HepG2 (cell line): ENCODE data around the gene TENM3. TPM values are rescaled to one million over a fixed set of nuclear protein-coding genes. Genes with fewer than 3 reads are reported as not detected.

Source experiments
- ATAC-seq: fragments of 200-7000 bp; cut with Tn5 transposase; 3 replicates; pipeline ENCODE4 v1.9.1; 2020; ENCODE audit warnings: mild to moderate bottlenecking, moderate library complexity
- BruUV-seq: library from RNA; stranded (reverse); fragments of 400-500 nt; replicated peaks from 2 replicates; lab custom pipeline; 2021; lab: Mats Ljungman, UMichigan
- CTCF ChIA-PET: fragments of 300-600 bp; formaldehyde crosslinking; extraction: SDS; loops from one replicate; lab custom pipeline; 2021; ENCODE audit warnings: low total read pairs, inconsistent platforms, low intra/inter-chr PET ratio; lab: Yijun Ruan, JAX
- POLR2A ChIA-PET: fragments of 350-600 bp; sonication (Branson Sonifier 250); formaldehyde crosslinking; loops from one replicate; lab custom pipeline; 2020; ENCODE audit warnings: antibody characterized with exemption, inconsistent platforms; lab: Yijun Ruan, JAX
- DNase-seq: peaks from one replicate; pipeline ENCODE4 v3.0.0-alpha.2; 2015; ENCODE audit warnings: low spot score
- FAIRE-seq: peaks from 3 replicates; lab custom pipeline; 2011; peaks lifted over from hg19 to GRCh38; lab: Jason Lieb, UNC
- H2AFZ ChIP-seq: one replicate; pipeline ENCODE4 v1.6.1; 2011; ENCODE audit warnings: low read length, inconsistent platforms
- H3K27ac ChIP-seq: fragments of 300-600 bp; 3 replicates; pipeline ENCODE4 v1.8.0; 2011; ENCODE audit warnings: mixed run types, mild to moderate bottlenecking, mixed read lengths, low read length, inconsistent platforms; ENCODE audit not compliant: insufficient read depth; ENCODE audit errors: extremely low read length
- H3K27me3 ChIP-seq, 2 experiments: fragments of 200-600 bp in 1 of 2; 2 replicates in 1 of 2; 3 replicates in 1 of 2; pipeline versions ENCODE4 v1.6.0 to v1.8.0; 2011; ENCODE audit warnings: low read length in 2 of 2, mild to moderate bottlenecking in 2 of 2, moderate library complexity in 2 of 2, inconsistent platforms in 1 of 2; ENCODE audit not compliant: insufficient read depth in 2 of 2, control insufficient read depth in 1 of 2
- H3K36me3 ChIP-seq, 2 experiments: fragments of 200-600 bp in 1 of 2; replicated peaks in 1 of 2; 2 replicates in 1 of 2; 3 replicates in 1 of 2; pipeline versions ENCODE4 v1.5.1 to v1.8.0; 2011; ENCODE audit warnings: low read length in 2 of 2, inconsistent platforms in 1 of 2; ENCODE audit not compliant: insufficient read depth in 2 of 2, control insufficient read depth in 1 of 2
- H3K4me1 ChIP-seq: 2 replicates; pipeline ENCODE4 v1.5.1; 2012; ENCODE audit warnings: low read length, inconsistent platforms; ENCODE audit not compliant: insufficient read depth
- H3K4me2 ChIP-seq: 2 replicates; pipeline ENCODE4 v1.6.0; 2011; ENCODE audit warnings: low read depth, low read length, inconsistent platforms
- H3K4me3 ChIP-seq, 3 experiments: fragments of 200-600 bp in 1 of 3; sonication (generic), shearing (Covaris generic) in 1 of 3; replicated peaks in 1 of 3; 2 replicates each; pipeline ENCODE4 v1.5.1; 2011 to 2016; ENCODE audit warnings: low read length in 3 of 3, inconsistent platforms in 2 of 3, low read depth in 2 of 3, mild to moderate bottlenecking in 2 of 3, control low read depth in 1 of 3, mixed read lengths in 1 of 3; ENCODE audit not compliant: insufficient read depth in 1 of 3
- H3K79me2 ChIP-seq: one replicate; pipeline ENCODE4 v1.6.1; 2011; ENCODE audit warnings: low read length, inconsistent platforms; ENCODE audit not compliant: insufficient read depth
- H3K9ac ChIP-seq: 2 replicates; pipeline ENCODE4 v1.6.0; 2011; ENCODE audit warnings: mild to moderate bottlenecking, low read depth, low read length, inconsistent platforms; ENCODE audit not compliant: insufficient read depth
- H3K9me3 ChIP-seq: 2 replicates; pipeline ENCODE4 v1.5.1; 2012; ENCODE audit warnings: mild to moderate bottlenecking, low read length
- H4K20me1 ChIP-seq: 2 replicates; pipeline ENCODE4 v1.6.0; 2011; ENCODE audit warnings: inconsistent platforms, mild to moderate bottlenecking, low read length, moderate library complexity; ENCODE audit not compliant: insufficient read depth
- HMGXB3 ChIP-seq: sonication (generic); formaldehyde crosslinking; IDR thresholded peaks from 2 replicates; pipeline ENCODE4 v1.4.0; 2020; ENCODE audit warnings: missing genetic modification reagents, borderline replicate concordance
- IRX3 ChIP-seq: sonication (generic); formaldehyde crosslinking; IDR thresholded peaks from 2 replicates; pipeline ENCODE4 v1.8.1; 2023; ENCODE audit warnings: mild to moderate bottlenecking, low read depth, missing genetic modification reagents, borderline replicate concordance
- MTERF4 ChIP-seq: sonication (generic); formaldehyde crosslinking; IDR thresholded peaks from 2 replicates; pipeline ENCODE4 v1.8.0; 2023; ENCODE audit warnings: mild to moderate bottlenecking, missing genetic modification reagents
- MYC ChIP-seq: sonication (generic); formaldehyde crosslinking; IDR thresholded peaks from 2 replicates; pipeline ENCODE4 v1.9.0; 2021; ENCODE audit warnings: missing genetic modification reagents, borderline replicate concordance
- POLR2AphosphoS2 ChIP-seq: IDR thresholded peaks from 2 replicates; pipeline ENCODE4 v1.6.1; 2011; ENCODE audit warnings: low read depth, low read length, improper control_type of control experiment
- SATB2 ChIP-seq: sonication (generic); formaldehyde crosslinking; IDR thresholded peaks from 2 replicates; pipeline ENCODE4 v1.5.0; 2020; ENCODE audit warnings: missing genetic modification reagents
- TCF7L2 ChIP-seq: IDR thresholded peaks from 2 replicates; pipeline ENCODE4 v1.6.1; 2011; ENCODE audit warnings: mild to moderate bottlenecking, low read depth, low read length, moderate library complexity
- ZBTB43 ChIP-seq: sonication (generic); formaldehyde crosslinking; conservative IDR thresholded peaks from 2 replicates; pipeline ENCODE4 v1.4.0; 2020; ENCODE audit warnings: missing genetic modification reagents
- ZFP36L2 ChIP-seq: sonication (generic); formaldehyde crosslinking; IDR thresholded peaks from 2 replicates; pipeline ENCODE4 v1.4.0; 2020; ENCODE audit warnings: missing genetic modification reagents
- ZNF496 ChIP-seq: sonication (generic); formaldehyde crosslinking; IDR thresholded peaks from 2 replicates; pipeline ENCODE4 v1.8.1; 2023; ENCODE audit warnings: mild to moderate bottlenecking, moderate library complexity, missing genetic modification reagents; ENCODE audit not compliant: insufficient replicate concordance
- ZNF670 ChIP-seq: sonication (generic); formaldehyde crosslinking; IDR thresholded peaks from 2 replicates; pipeline ENCODE4 v1.8.0; 2022; ENCODE audit warnings: mild to moderate bottlenecking, missing genetic modification reagents, borderline replicate concordance
- ZSCAN21 ChIP-seq: sonication (generic); formaldehyde crosslinking; IDR thresholded peaks from 2 replicates; pipeline ENCODE4 v1.8.0; 2022; ENCODE audit warnings: mild to moderate bottlenecking, missing genetic modification reagents, moderate library complexity, borderline replicate concordance
- WGBS: methylation state at CpG from one replicate; pipeline ENCODE4 v1.1.6; 2017; ENCODE audit warnings: low lambda C conversion rate; 5-methylcytosine and 5-hydroxymethylcytosine counted together
- in situ Hi-C: cut with HindIII; loops from 2 replicates; pipeline ENCODE4 v1.10.0; 2017; ENCODE audit warnings: low pct_unique_long_range_greater_than_20kb; ENCODE audit not compliant: extremely low pct_ligation_motif_present
- intact Hi-C: fragments of 100-400 bp; cut with micrococcal nuclease; formaldehyde crosslinking; loops from one replicate; pipeline ENCODE4 v1.10.0; 2022; ENCODE audit not compliant: unreplicated experiment
- polyA plus RNA-seq, 8 experiments: library from polyadenylated mRNA; depleted of rRNA in 3 of 8; stranded (reverse) in 7 of 8; unstranded in 1 of 8; fragments of >200 nt; fragmentation: Illumina TruSeq in 4 of 8; extraction: Trizol in 4 of 8; gene quantifications; 2 replicates each; pipeline versions ENCODE4 v1.2.1 to v1.2.3, GENCODE V29; 2011 to 2016; ENCODE audit warnings: low read depth in 4 of 8, missing spikeins in 1 of 8, mixed read lengths in 1 of 8; ENCODE audit not compliant: insufficient read depth in 1 of 8
- total RNA-seq, 5 experiments: library from RNA; depleted of rRNA; stranded (reverse); fragments of >200 nt; fragmentation: Illumina TruSeq; extraction: Trizol; gene quantifications; 2 replicates each; pipeline ENCODE4 v1.2.3, GENCODE V29; 2016; ENCODE audit warnings: low read depth in 1 of 5

The TENM3 gene
- total and polyA plus RNA-seq, 2 of the 13 experiments (the other 11 are each of a cell fraction or from before 2014, with no cell fraction given): 0.04 TPM; not detected in 1

DNA sequence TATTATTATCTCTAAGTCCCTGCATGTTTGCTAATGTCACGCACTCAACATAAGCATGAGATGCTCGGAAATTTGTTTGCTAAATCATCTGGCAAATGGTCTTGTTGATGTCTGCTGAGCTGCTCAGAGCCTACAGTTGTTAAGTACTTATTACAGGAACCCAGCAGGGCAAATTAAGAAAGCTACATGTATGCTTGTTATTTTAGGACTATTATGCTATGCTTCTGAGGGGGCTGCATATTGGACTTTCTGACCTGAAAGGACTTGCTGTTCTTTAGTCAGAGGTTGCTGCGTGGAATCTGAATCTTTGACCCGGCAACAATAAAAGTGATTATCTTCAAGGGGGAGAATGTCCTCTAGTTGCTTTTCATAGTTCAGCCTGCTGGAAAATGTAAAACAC lies 36.3 kb upstream of the TENM3 start:
- CTCF ChIA-PET: no interaction called here
- no peaks in the 10 kb centered on the region for H3K27me3 ChIP-seq
- ATAC-seq: no peak
- intact Hi-C loops (no loop called here), in situ Hi-C loops (no loop called here)
- H3K79me2 ChIP-seq: no peaks in the 10 kb centered on the region
- DNase-seq: no peak
- POLR2A ChIA-PET: no interaction called here
- H3K36me3 ChIP-seq: no peaks in the 10 kb centered on the region
- H3K27ac ChIP-seq: no peak overlapping the region
- no peaks in the 10 kb centered on the region for H4K20me1 ChIP-seq
- no peak overlapping the region for H2AFZ ChIP-seq
- BruUV-seq: no TSS peak
- no peak overlapping the region for H3K9ac ChIP-seq
- H3K4me3 ChIP-seq: no peak overlapping the region
- no peak for FAIRE-seq
- TF ChIP-seq HMGXB3 (CRISPR knock-in tag) (no peak), MTERF4 (CRISPR knock-in tag) (no peak), IRX3 (no peak), SATB2 (CRISPR knock-in tag) (no peak), ZNF496 (CRISPR knock-in tag) (no peak), MYC (CRISPR knock-in tag) (no peak), ZSCAN21 (CRISPR knock-in tag) (no peak), POLR2AphosphoS2 (no peak), ZFP36L2 (CRISPR knock-in tag) (no peak), ZNF670 (no peak), ZBTB43 (no peak), TCF7L2 (no peak)
- H3K4me1 ChIP-seq: no peaks in the 10 kb centered on the region
- no peaks in the 10 kb centered on the region for H3K9me3 ChIP-seq
- 27% methylated on average over 4 of the region's 4 CpGs for WGBS
- no peak overlapping the region for H3K4me2 ChIP-seq
